H1 (cell line): ENCODE data around the gene GRID2. TPM values are rescaled to one million over a fixed set of nuclear protein-coding genes. Genes with fewer than 3 reads are reported as not detected.

ENCODE experiments used
- CTCF ChIA-PET: fragments of 300-600 bp; sonication (Branson Sonifier 250); formaldehyde crosslinking; loops from one replicate; lab custom pipeline; 2021; ENCODE audit not compliant: partially characterized antibody; lab: Charles Lee
- POLR2A ChIA-PET: fragments of 300-600 bp; sonication (Branson Sonifier 250); formaldehyde crosslinking; loops from one replicate; lab custom pipeline; 2021; ENCODE audit warnings: inconsistent platforms; ENCODE audit not compliant: partially characterized antibody; lab: Charles Lee
- DNase-seq, 2 experiments: peaks; one replicate each; pipeline versions ENCODE4 v3.0.0 to v3.0.0-alpha.2; 2010 to 2022; ENCODE audit warnings: low spot score in 2 of 2, low read depth in 1 of 2, mixed read lengths in 1 of 2
- FAIRE-seq: peaks from 2 replicates; lab custom pipeline; 2011; peaks lifted over from hg19 to GRCh38; lab: Jason Lieb, UNC
- H2AFZ ChIP-seq: 2 replicates; pipeline ENCODE4 v1.8.1; 2012; ENCODE audit warnings: low read length, inconsistent platforms
- H2AK5ac ChIP-seq: 2 replicates; pipeline ENCODE4 v1.6.1; 2013; ENCODE audit warnings: low read depth, low read length
- H2BK120ac ChIP-seq: replicated peaks from 2 replicates; pipeline ENCODE3; 2013; ENCODE audit warnings: low read depth, low read length, inconsistent platforms
- H2BK12ac ChIP-seq: 2 replicates; pipeline ENCODE4 v1.6.1; 2013; ENCODE audit warnings: low read depth, low read length
- H2BK15ac ChIP-seq: 2 replicates; pipeline ENCODE4 v1.6.1; 2013; ENCODE audit warnings: low read length
- H2BK20ac ChIP-seq: 2 replicates; pipeline ENCODE4 v1.6.1; 2013; ENCODE audit warnings: low read length
- H2BK5ac ChIP-seq: 2 replicates; pipeline ENCODE4 v1.6.1; 2013; ENCODE audit warnings: low read depth, low read length
- H3K14ac ChIP-seq: 2 replicates; pipeline ENCODE4 v1.6.1; 2013; ENCODE audit warnings: inconsistent platforms; ENCODE audit not compliant: insufficient read length
- H3K18ac ChIP-seq: 2 replicates; pipeline ENCODE4 v1.6.1; 2013; ENCODE audit warnings: low read length; ENCODE audit errors: extremely low read depth
- H3K23ac ChIP-seq: 2 replicates; pipeline ENCODE4 v1.6.1; 2013; ENCODE audit warnings: inconsistent platforms; ENCODE audit not compliant: insufficient read length
- H3K23me2 ChIP-seq: 2 replicates; pipeline ENCODE4 v1.6.1; 2013; ENCODE audit warnings: low read depth, low read length
- H3K27ac ChIP-seq: 2 replicates; pipeline ENCODE4 v1.6.1; 2011; ENCODE audit warnings: low read depth, low read length, inconsistent platforms
- H3K27me3 ChIP-seq, 4 experiments: replicated peaks in 1 of 4; 1 replicate in 1 of 4; 2 replicates in 3 of 4; pipeline versions ENCODE4 v1.6.1 to v1.8.1; 2011 to 2013; ENCODE audit warnings: low read length in 3 of 4, mild to moderate bottlenecking in 3 of 4, inconsistent platforms in 2 of 4, mixed read lengths in 2 of 4, moderate library complexity in 1 of 4; ENCODE audit not compliant: control insufficient read depth in 3 of 4, insufficient read depth in 3 of 4; ENCODE audit errors: extremely low read depth in 1 of 4
- H3K36me3 ChIP-seq, 4 experiments: 2 replicates each; pipeline versions ENCODE4 v1.6.1 to v1.8.1; 2011 to 2013; ENCODE audit warnings: mild to moderate bottlenecking in 4 of 4, low read length in 3 of 4, moderate library complexity in 2 of 4, control low read depth in 1 of 4, inconsistent platforms in 1 of 4; ENCODE audit not compliant: insufficient read depth in 4 of 4, control insufficient read depth in 2 of 4
- H3K4ac ChIP-seq: replicated peaks from 2 replicates; pipeline ENCODE3; 2013; ENCODE audit warnings: low read length, low read depth, mixed read lengths, inconsistent platforms; ENCODE audit not compliant: insufficient read length
- H3K4me1 ChIP-seq, 4 experiments: replicated peaks in 1 of 4; 1 replicate in 1 of 4; 2 replicates in 3 of 4; pipeline versions ENCODE4 v1.6.1 to v1.8.1; 2011 to 2013; ENCODE audit warnings: low read length in 3 of 4, inconsistent platforms in 2 of 4, mixed read lengths in 1 of 4; ENCODE audit not compliant: insufficient read depth in 4 of 4, control insufficient read depth in 3 of 4
- H3K4me2 ChIP-seq, 2 experiments: 2 replicates each; pipeline versions ENCODE4 v1.6.1 to v1.8.1; 2011 to 2013; ENCODE audit warnings: low read depth in 2 of 2, low read length in 2 of 2, control low read depth in 1 of 2, inconsistent platforms in 1 of 2, mild to moderate bottlenecking in 1 of 2; ENCODE audit not compliant: insufficient read depth in 1 of 2
- H3K4me3 ChIP-seq, 4 experiments: fragments of 200-600, 300-600 bp in 1 of 4; sonication (generic), shearing (Covaris generic), sonication (Bioruptor Twin) in 1 of 4; 2 replicates each; pipeline versions ENCODE4 v1.5.1 to v1.8.1; 2011 to 2016; ENCODE audit warnings: low read length in 4 of 4, low read depth in 3 of 4, control low read depth in 2 of 4, inconsistent platforms in 2 of 4, mild to moderate bottlenecking in 2 of 4, mixed read lengths in 1 of 4, moderate library complexity in 1 of 4; ENCODE audit not compliant: insufficient read depth in 2 of 4; ENCODE audit errors: extremely low read depth in 1 of 4
- H3K56ac ChIP-seq: replicated peaks from 2 replicates; pipeline ENCODE3; 2013; ENCODE audit warnings: low read depth, mild to moderate bottlenecking, mixed read lengths, low read length, inconsistent platforms; ENCODE audit not compliant: insufficient read length
- H3K79me1 ChIP-seq: 2 replicates; pipeline ENCODE4 v1.6.1; 2013; ENCODE audit warnings: low read depth, low read length, control low read depth
- H3K79me2 ChIP-seq, 2 experiments: 2 replicates each; pipeline versions ENCODE4 v1.6.1 to v1.8.1; 2012 to 2013; ENCODE audit warnings: low read length in 2 of 2, mild to moderate bottlenecking in 2 of 2, inconsistent platforms in 1 of 2; ENCODE audit not compliant: insufficient read depth in 2 of 2, control insufficient read depth in 1 of 2
- H3K9ac ChIP-seq, 4 experiments: replicated peaks in 1 of 4; 1 replicate in 1 of 4; 2 replicates in 3 of 4; pipeline versions ENCODE4 v1.6.1 to v1.8.1; 2011 to 2013; ENCODE audit warnings: low read depth in 3 of 4, low read length in 3 of 4, control low read depth in 2 of 4, mild to moderate bottlenecking in 2 of 4, moderate library complexity in 2 of 4, inconsistent platforms in 1 of 4; ENCODE audit errors: extremely low read depth in 1 of 4
- H3K9me3 ChIP-seq, 2 experiments: 2 replicates each; pipeline versions ENCODE4 v1.6.1 to v1.8.1; 2012 to 2013; ENCODE audit warnings: mild to moderate bottlenecking in 2 of 2, moderate library complexity in 2 of 2, control low read depth in 1 of 2, inconsistent platforms in 1 of 2, low read depth in 1 of 2, low read length in 1 of 2, mixed read lengths in 1 of 2; ENCODE audit not compliant: insufficient read depth in 2 of 2
- H4K20me1 ChIP-seq, 2 experiments: replicated peaks in 1 of 2; 2 replicates each; pipeline versions ENCODE3 to v1.8.1; 2011 to 2013; ENCODE audit warnings: inconsistent platforms in 2 of 2, low read length in 2 of 2, mild to moderate bottlenecking in 1 of 2; ENCODE audit not compliant: insufficient read depth in 2 of 2, control insufficient read depth in 1 of 2
- H4K5ac ChIP-seq: 2 replicates; pipeline ENCODE4 v1.6.1; 2013; ENCODE audit warnings: low read length, low read depth, mixed read lengths, inconsistent platforms; ENCODE audit not compliant: insufficient read length
- H4K8ac ChIP-seq: 2 replicates; pipeline ENCODE4 v1.8.0; 2013; ENCODE audit warnings: mild to moderate bottlenecking, moderate library complexity, low read length, inconsistent platforms; ENCODE audit not compliant: insufficient read depth; ENCODE audit errors: extremely low read depth
- H4K91ac ChIP-seq: replicated peaks from 2 replicates; pipeline ENCODE3; 2013; ENCODE audit warnings: low read length, mixed read lengths, inconsistent platforms; ENCODE audit not compliant: insufficient read length
- ASH2L ChIP-seq: fragments of 200-600, 300-600 bp; sonication (generic); IDR thresholded peaks from one replicate; pipeline ENCODE4 v1.7.1; 2017; ENCODE audit warnings: low read length
- ATF2 ChIP-seq: IDR thresholded peaks from 2 replicates; pipeline ENCODE4 v1.6.1; 2012; ENCODE audit warnings: low read length, inconsistent platforms
- GABPA ChIP-seq: IDR thresholded peaks from 2 replicates; pipeline ENCODE4 v1.6.1; 2011; ENCODE audit warnings: mild to moderate bottlenecking, low read length, moderate library complexity, borderline replicate concordance; ENCODE audit not compliant: insufficient read depth
- HDAC6 ChIP-seq: IDR thresholded peaks from one replicate; pipeline ENCODE4 v1.7.1; 2012; ENCODE audit warnings: low read depth, mild to moderate bottlenecking, inconsistent platforms, low read length, moderate library complexity
- KDM4A ChIP-seq: IDR thresholded peaks from one replicate; pipeline ENCODE4 v1.7.1; 2012; ENCODE audit warnings: low read depth, mild to moderate bottlenecking, moderate library complexity, low read length, inconsistent platforms; ENCODE audit not compliant: severe bottlenecking
- PHF8 ChIP-seq: fragments of 200-600 bp; sonication (generic); conservative IDR thresholded peaks from 2 replicates; pipeline ENCODE4 v1.7.1; 2012; ENCODE audit warnings: low read depth, mild to moderate bottlenecking, inconsistent platforms, low read length, moderate library complexity
- RNF2 ChIP-seq: fragments of 200-900, 300-1000 bp; sonication (generic); IDR thresholded peaks from 2 replicates; pipeline ENCODE4 v1.7.1; 2016; ENCODE audit warnings: borderline replicate concordance, low read depth, mild to moderate bottlenecking, antibody characterized with exemption, low read length; ENCODE audit not compliant: poor library complexity, severe bottlenecking; ENCODE audit errors: missing control alignments
- SUZ12 ChIP-seq: fragments of 200-600 bp; sonication (generic); IDR thresholded peaks from 2 replicates; pipeline ENCODE4 v1.6.1; 2012; ENCODE audit warnings: mild to moderate bottlenecking, inconsistent platforms, low read length, moderate library complexity, mixed read lengths
- TBP ChIP-seq: IDR thresholded peaks from 2 replicates; pipeline ENCODE4 v1.6.1; 2011; ENCODE audit warnings: low read depth, low read length, improper control_type of control experiment
- TEAD4 ChIP-seq: IDR thresholded peaks from 2 replicates; pipeline ENCODE4 v1.6.1; 2012; ENCODE audit warnings: low read depth, low read length, inconsistent platforms, mixed read lengths
- USF2 ChIP-seq: IDR thresholded peaks from 2 replicates; pipeline ENCODE4 v1.6.1; 2011; ENCODE audit warnings: low read length, improper control_type of control experiment
- WGBS, 2 experiments: shearing (Covaris generic) in 1 of 2; methylation state at CpG; one replicate each; pipeline versions ENCODE4 v1.1.6 to v1.1.7; 2013 to 2015; ENCODE audit warnings: low lambda C conversion rate in 2 of 2, mixed read lengths in 2 of 2, inconsistent platforms in 1 of 2, low coverage in 1 of 2, missing lambda C conversion rate in 1 of 2; ENCODE audit not compliant: insufficient replicate concordance in 2 of 2, insufficient coverage in 1 of 2, insufficient read length in 1 of 2; ENCODE audit errors: extremely low coverage in 1 of 2, missing lambda C conversion rate in 1 of 2; 5-methylcytosine and 5-hydroxymethylcytosine counted together
- polyA plus RNA-seq, 7 experiments: library from polyadenylated mRNA; depleted of rRNA in 3 of 7; stranded (reverse) in 5 of 7; unstranded in 2 of 7; fragments of >200 nt in 5 of 7; fragments of 200-250 nt in 2 of 7; gene quantifications; 1 replicate in 5 of 7; 2 replicates in 1 of 7; 4 replicates in 1 of 7; pipeline versions ENCODE4 v1.2.1 to v1.2.3, GENCODE V29; 2011 to 2013; ENCODE audit warnings: missing spikeins in 2 of 7, mixed read lengths in 2 of 7
- total RNA-seq: library from RNA; stranded (reverse); fragmentation: NEBNext Ultra II Directional; extraction: Animal tissue kit (Norgen Biotek cat#: 25700); gene quantifications from 2 replicates; pipeline ENCODE4 v1.2.1, GENCODE V29; 2021

The GRID2 gene
- total and polyA plus RNA-seq, 2 of the 8 experiments (the other 6 are each of a cell fraction or from before 2014, with no cell fraction given): 31.1 to 81.9 TPM

GRCh38 chr4:92968996-92969395 lies 665.2 kb downstream of the GRID2 start:
- no peaks in the 10 kb centered on the region for H3K79me1 ChIP-seq
- no peak overlapping the region for H2BK120ac ChIP-seq
- no peak overlapping the region for H2BK12ac ChIP-seq
- no peak overlapping the region for H2AK5ac ChIP-seq
- no peaks in the 10 kb centered on the region for H3K36me3 ChIP-seq
- H3K23me2 ChIP-seq: no peaks in the 10 kb centered on the region
- no peak overlapping the region for H4K91ac ChIP-seq
- no peaks in the 10 kb centered on the region for H3K4me1 ChIP-seq
- no peaks in the 10 kb centered on the region for H3K9me3 ChIP-seq
- no peak overlapping the region for H2BK5ac ChIP-seq
- H3K27ac ChIP-seq: no peak overlapping the region
- no peak overlapping the region for H3K56ac ChIP-seq
- H3K79me2 ChIP-seq: no peaks in the 10 kb centered on the region; a peak in 1 of 4 replicates
- H3K4ac ChIP-seq: no peak overlapping the region
- POLR2A ChIA-PET: no interaction called here
- H3K14ac ChIP-seq: no peak overlapping the region
- no peak overlapping the region for H2AFZ ChIP-seq
- no peak overlapping the region for H4K5ac ChIP-seq
- no peak overlapping the region for H3K23ac ChIP-seq
- no peaks in the 10 kb centered on the region for H3K27me3 ChIP-seq
- FAIRE-seq (no peak), DNase-seq (no peak)
- no peak overlapping the region for H2BK20ac ChIP-seq
- H3K18ac ChIP-seq: no peak overlapping the region
- no peak overlapping the region for H2BK15ac ChIP-seq
- H4K20me1 ChIP-seq: no peaks in the 10 kb centered on the region
- no peak overlapping the region for H4K8ac ChIP-seq
- CTCF ChIA-PET: no interaction called here
- WGBS, 2 experiments: 92% methylated on average over 1 of the region's 1 CpG; no CpG with 5 or more reads in 1 of the 2 experiments
- no peak overlapping the region for H3K4me2 ChIP-seq
- H3K4me3 ChIP-seq: no peak overlapping the region
- no peak overlapping the region for H3K9ac ChIP-seq
- TF ChIP-seq TEAD4 (no peak), KDM4A (no peak), GABPA (no peak), ATF2 (no peak), ASH2L (no peak), PHF8 (no peak), USF2 (no peak), SUZ12 (no peak), TBP (no peak), RNF2 (no peak), HDAC6 (no peak)
